ENCODE measurements around the gene ZFYVE28.
"Not testable (repeated sequence)": the region's sequence is repeated elsewhere in the genome, so short reads cannot be mapped to it uniquely, and the experiment has no call there.

The ZFYVE28 gene

GRCh38 chr4:2417765-2418649, at the start of gene ZFYVE28:
Gene ZFYVE28 (minus strand): TSS chr4:2418645. CDS start chr4:2418323, 322 bp downstream.
- DNase-seq (ENCODE audit: low read depth in 2 of 2), result no peak

- DNase-seq (ENCODE audit: low read depth in 2 of 2), result not testable (repeated sequence)
Measured at GRCh38 chr4:2465544-2465943, 47.1 kb upstream of the ZFYVE28 start.

GRCh38 chr4:2465032-2465431, 46.6 kb upstream of the ZFYVE28 start:
- no peak for DNase-seq (ENCODE audit: low read depth in 2 of 2)

- no peak for DNase-seq (ENCODE audit: low read depth in 2 of 2)
Measured at GRCh38 chr4:2462992-2463762, 44.7 kb upstream of the ZFYVE28 start.

GRCh38 chr4:2462218-2462991, 44.0 kb upstream of the ZFYVE28 start:
- peak in 1 of 2 donors; percentile 64 for DNase-seq (ENCODE audit: low read depth in 2 of 2)

GRCh38 chr4:2461246-2461960, 43.0 kb upstream of the ZFYVE28 start:
- no peak for DNase-seq (ENCODE audit: low read depth in 2 of 2)

- no peak for DNase-seq (ENCODE audit: low read depth in 2 of 2)
Measured at GRCh38 chr4:2459589-2460349, 41.3 kb upstream of the ZFYVE28 start.

- no peak for DNase-seq (ENCODE audit: low read depth in 2 of 2)
Measured at GRCh38 chr4:2458546-2459491, 40.4 kb upstream of the ZFYVE28 start.

- DNase-seq (ENCODE audit: low read depth in 2 of 2), result no peak
Measured at GRCh38 chr4:2457481-2458295, 39.2 kb upstream of the ZFYVE28 start.

GRCh38 chr4:2451821-2452785, 33.7 kb upstream of the ZFYVE28 start:
- DNase-seq (ENCODE audit: low read depth in 2 of 2), result no peak

- DNase-seq (ENCODE audit: low read depth in 2 of 2), result no peak
Measured at GRCh38 chr4:2451036-2451520, 32.6 kb upstream of the ZFYVE28 start.

- DNase-seq (ENCODE audit: low read depth in 2 of 2), result no peak
Measured at GRCh38 chr4:2450394-2451035, 32.1 kb upstream of the ZFYVE28 start.

- DNase-seq (ENCODE audit: low read depth in 2 of 2), result no peak
Measured at GRCh38 chr4:2449511-2450392, 31.3 kb upstream of the ZFYVE28 start.

- no peak for DNase-seq (ENCODE audit: low read depth in 2 of 2)
Measured at GRCh38 chr4:2449051-2449450, 30.6 kb upstream of the ZFYVE28 start.

GRCh38 chr4:2448589-2448988, 30.1 kb upstream of the ZFYVE28 start:
- no peak for DNase-seq (ENCODE audit: low read depth in 2 of 2)
